ENCODE measurements around the gene LRRC4C. TPM values are rescaled to one million over a fixed set of nuclear protein-coding genes. Genes with fewer than 3 reads are reported as not detected.

The LRRC4C gene
- polyA plus RNA-seq, 1 donor from 2014 or later, result 24.3 TPM

DNA sequence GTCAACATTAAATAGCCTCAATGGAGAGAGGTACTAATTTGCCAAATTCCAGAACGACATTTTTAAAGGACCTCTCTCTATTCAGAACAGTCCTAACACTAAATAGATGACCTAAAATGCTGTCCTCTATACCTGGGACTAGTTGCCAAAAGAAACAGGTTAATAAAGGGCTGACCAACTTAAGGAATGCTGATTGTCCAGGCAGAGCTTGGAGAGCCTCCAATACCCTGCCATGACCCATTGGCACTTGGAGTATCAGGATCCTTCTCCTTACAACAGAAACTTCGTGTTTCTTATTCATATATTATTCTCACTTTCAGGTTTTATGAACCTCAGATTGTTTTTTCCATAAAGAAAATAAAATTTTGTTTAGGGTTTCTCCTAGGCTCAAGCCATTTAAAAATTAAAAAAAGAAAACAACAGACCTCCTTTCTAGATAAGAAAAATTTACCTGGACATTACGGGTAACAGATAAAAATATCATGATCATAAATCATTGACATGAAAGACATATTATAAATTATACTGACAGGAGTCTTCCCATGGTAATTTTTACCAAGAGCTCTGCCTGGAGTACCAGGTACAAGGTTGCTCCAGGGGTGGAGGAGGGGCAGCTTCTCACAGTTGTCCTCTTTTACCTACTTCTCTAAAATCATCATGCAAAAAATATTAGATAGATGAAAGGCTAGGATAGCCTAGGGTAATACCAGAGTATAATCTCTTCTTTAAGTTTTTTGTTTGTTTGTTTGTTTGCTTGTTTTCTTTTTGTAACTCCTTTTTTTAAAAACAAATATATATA, 2.0 kb downstream of the LRRC4C start:
- Histone ChIP-seq H3K27me3 (ENCODE audit: insufficient read depth, low read depth, low read length) (no peaks in the 10 kb centered on the region), H3K27ac (ENCODE audit: low read length) (no peak overlapping the region), H3K9ac (ENCODE audit: low read length) (no peak overlapping the region), H3F3A (ENCODE audit: insufficient read depth, low read length, poor library complexity, severe bottlenecking) (no peaks in the 10 kb centered on the region), H3K4me2 (ENCODE audit: low read length) (no peak overlapping the region), H3K36me3 (ENCODE audit: insufficient read depth, low read length) (no peaks in the 10 kb centered on the region), H3K9me2 (ENCODE audit: insufficient read depth, low read length) (no peaks in the 10 kb centered on the region), H3K79me2 (replicated peaks; ENCODE audit: insufficient read depth, low read length) (no peaks in the 10 kb centered on the region), H3K9me3 (ENCODE audit: low read length) (no peaks in the 10 kb centered on the region), H3K4me3 (ENCODE audit: low read length) (no peak overlapping the region), H4K20me1 (ENCODE audit: insufficient read depth) (no peaks in the 10 kb centered on the region), H2AFZ (ENCODE audit: low read depth, low read length) (no peak overlapping the region)
- TF ChIP-seq RAD21 (conservative IDR thresholded peaks at IDR 0.05) (no peak), TAF1 (IDR thresholded peaks at IDR 0.05; ENCODE audit: low read depth) (no peak), MXI1 (conservative IDR thresholded peaks at IDR 0.05; ENCODE audit: poor library complexity, severe bottlenecking) (no peak), EZH2 (IDR thresholded peaks at IDR 0.05; ENCODE audit: borderline replicate concordance, insufficient read depth, low read length, poor library complexity, severe bottlenecking) (no peak), SMC3 (conservative IDR thresholded peaks at IDR 0.05; ENCODE audit: poor library complexity) (no peak), EP300 (conservative IDR thresholded peaks at IDR 0.05; ENCODE audit: poor library complexity, severe bottlenecking) (no peak), POLR2AphosphoS5 (IDR thresholded peaks at IDR 0.05) (no peak)
- TF ChIP-seq, protein P1, sequence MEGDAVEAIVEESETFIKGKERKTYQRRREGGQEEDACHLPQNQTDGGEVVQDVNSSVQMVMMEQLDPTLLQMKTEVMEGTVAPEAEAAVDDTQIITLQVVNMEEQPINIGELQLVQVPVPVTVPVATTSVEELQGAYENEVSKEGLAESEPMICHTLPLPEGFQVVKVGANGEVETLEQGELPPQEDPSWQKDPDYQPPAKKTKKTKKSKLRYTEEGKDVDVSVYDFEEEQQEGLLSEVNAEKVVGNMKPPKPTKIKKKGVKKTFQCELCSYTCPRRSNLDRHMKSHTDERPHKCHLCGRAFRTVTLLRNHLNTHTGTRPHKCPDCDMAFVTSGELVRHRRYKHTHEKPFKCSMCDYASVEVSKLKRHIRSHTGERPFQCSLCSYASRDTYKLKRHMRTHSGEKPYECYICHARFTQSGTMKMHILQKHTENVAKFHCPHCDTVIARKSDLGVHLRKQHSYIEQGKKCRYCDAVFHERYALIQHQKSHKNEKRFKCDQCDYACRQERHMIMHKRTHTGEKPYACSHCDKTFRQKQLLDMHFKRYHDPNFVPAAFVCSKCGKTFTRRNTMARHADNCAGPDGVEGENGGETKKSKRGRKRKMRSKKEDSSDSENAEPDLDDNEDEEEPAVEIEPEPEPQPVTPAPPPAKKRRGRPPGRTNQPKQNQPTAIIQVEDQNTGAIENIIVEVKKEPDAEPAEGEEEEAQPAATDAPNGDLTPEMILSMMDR (IDR thresholded peaks at IDR 0.05; ENCODE audit: poor library complexity, severe bottlenecking), result no peak
- TF ChIP-seq, protein P2, sequence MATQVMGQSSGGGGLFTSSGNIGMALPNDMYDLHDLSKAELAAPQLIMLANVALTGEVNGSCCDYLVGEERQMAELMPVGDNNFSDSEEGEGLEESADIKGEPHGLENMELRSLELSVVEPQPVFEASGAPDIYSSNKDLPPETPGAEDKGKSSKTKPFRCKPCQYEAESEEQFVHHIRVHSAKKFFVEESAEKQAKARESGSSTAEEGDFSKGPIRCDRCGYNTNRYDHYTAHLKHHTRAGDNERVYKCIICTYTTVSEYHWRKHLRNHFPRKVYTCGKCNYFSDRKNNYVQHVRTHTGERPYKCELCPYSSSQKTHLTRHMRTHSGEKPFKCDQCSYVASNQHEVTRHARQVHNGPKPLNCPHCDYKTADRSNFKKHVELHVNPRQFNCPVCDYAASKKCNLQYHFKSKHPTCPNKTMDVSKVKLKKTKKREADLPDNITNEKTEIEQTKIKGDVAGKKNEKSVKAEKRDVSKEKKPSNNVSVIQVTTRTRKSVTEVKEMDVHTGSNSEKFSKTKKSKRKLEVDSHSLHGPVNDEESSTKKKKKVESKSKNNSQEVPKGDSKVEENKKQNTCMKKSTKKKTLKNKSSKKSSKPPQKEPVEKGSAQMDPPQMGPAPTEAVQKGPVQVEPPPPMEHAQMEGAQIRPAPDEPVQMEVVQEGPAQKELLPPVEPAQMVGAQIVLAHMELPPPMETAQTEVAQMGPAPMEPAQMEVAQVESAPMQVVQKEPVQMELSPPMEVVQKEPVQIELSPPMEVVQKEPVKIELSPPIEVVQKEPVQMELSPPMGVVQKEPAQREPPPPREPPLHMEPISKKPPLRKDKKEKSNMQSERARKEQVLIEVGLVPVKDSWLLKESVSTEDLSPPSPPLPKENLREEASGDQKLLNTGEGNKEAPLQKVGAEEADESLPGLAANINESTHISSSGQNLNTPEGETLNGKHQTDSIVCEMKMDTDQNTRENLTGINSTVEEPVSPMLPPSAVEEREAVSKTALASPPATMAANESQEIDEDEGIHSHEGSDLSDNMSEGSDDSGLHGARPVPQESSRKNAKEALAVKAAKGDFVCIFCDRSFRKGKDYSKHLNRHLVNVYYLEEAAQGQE (IDR thresholded peaks at IDR 0.05; ENCODE audit: borderline replicate concordance), result no peak

DNA sequence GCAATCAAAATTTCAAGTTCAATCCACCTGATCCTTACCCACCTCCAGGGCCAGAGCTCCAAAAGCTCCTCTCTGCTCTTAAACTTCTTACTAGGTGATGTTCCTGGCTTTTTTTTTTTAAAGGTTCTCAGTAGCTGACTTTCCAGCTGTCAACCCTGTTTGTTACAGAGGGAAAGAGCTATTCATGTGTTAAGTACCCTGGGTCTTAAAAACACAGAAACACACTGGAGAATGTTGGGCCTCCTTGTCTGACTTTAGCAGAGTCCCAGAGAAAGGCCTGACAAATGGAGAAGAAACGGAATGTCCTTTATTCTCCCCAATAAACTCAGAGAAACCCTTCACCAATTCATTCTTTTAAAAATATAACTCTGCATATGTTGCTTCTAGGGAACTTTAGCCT, 3.2 kb downstream of the LRRC4C start:
- H2AFZ ChIP-seq (ENCODE audit: low read depth, low read length), result no peak overlapping the region

More for the DNA sequence above, 3.2 kb downstream of the LRRC4C start:
- no peaks in the 10 kb centered on the region for H3K27me3 ChIP-seq (ENCODE audit: insufficient read depth, low read depth, low read length)
- no peak for TF ChIP-seq POLR2AphosphoS5 (IDR thresholded peaks at IDR 0.05)
- no peak for TF ChIP-seq EZH2 (IDR thresholded peaks at IDR 0.05; ENCODE audit: borderline replicate concordance, insufficient read depth, low read length, poor library complexity, severe bottlenecking)
- no peak for TF ChIP-seq SMC3 (conservative IDR thresholded peaks at IDR 0.05; ENCODE audit: poor library complexity)
- no peaks in the 10 kb centered on the region for H3K79me2 ChIP-seq (replicated peaks; ENCODE audit: insufficient read depth, low read length)
- H3K9ac ChIP-seq (ENCODE audit: low read length), result no peak overlapping the region
- H4K20me1 ChIP-seq (ENCODE audit: insufficient read depth), result no peaks in the 10 kb centered on the region
- H3K4me2 ChIP-seq (ENCODE audit: low read length), result no peak overlapping the region
- H3K27ac ChIP-seq (ENCODE audit: low read length), result no peak overlapping the region
- no peaks in the 10 kb centered on the region for H3F3A ChIP-seq (ENCODE audit: insufficient read depth, low read length, poor library complexity, severe bottlenecking)
- no peaks in the 10 kb centered on the region for H3K9me2 ChIP-seq (ENCODE audit: insufficient read depth, low read length)
- H3K4me3 ChIP-seq (ENCODE audit: low read length), result no peak overlapping the region
- no peaks in the 10 kb centered on the region for H3K36me3 ChIP-seq (ENCODE audit: insufficient read depth, low read length)
- no peaks in the 10 kb centered on the region for H3K9me3 ChIP-seq (ENCODE audit: low read length)

Measured in neural cell (in vitro differentiated cells).